ENCODE measurements around the gene MYBL2.
A peak's percentile ranks its signal among the peaks of the same experiment; 100 is the strongest.

The MYBL2 gene

GRCh38 chr20:43748274-43748673, 81.4 kb downstream of the MYBL2 start:
- no peak for TF ChIP-seq CTCF (IDR thresholded peaks at IDR 0.05; ENCODE audit: low read depth, low read length)
- DNase-seq (ENCODE audit: low read depth in 2 of 2) = peak in 1 of 2 donors; percentile 62
- H3K4me3 ChIP-seq (replicated peaks in 1 of 2; ENCODE audit: low read depth in 2 of 2, low read length in 2 of 2) = no peak overlapping the region

GRCh38 chr20:43749734-43750294, 82.9 kb downstream of the MYBL2 start:
- peak; percentile 54 to 66 for DNase-seq (ENCODE audit: low read depth in 2 of 2)
- peak; percentile 86 for TF ChIP-seq CTCF (IDR thresholded peaks at IDR 0.05; ENCODE audit: low read depth, low read length)

GRCh38 chr20:43750774-43751166, 83.9 kb downstream of the MYBL2 start:
- no peak overlapping the region for H3K4me3 ChIP-seq (replicated peaks in 1 of 2; ENCODE audit: low read depth in 2 of 2, low read length in 2 of 2)
- no peak for TF ChIP-seq CTCF (IDR thresholded peaks at IDR 0.05; ENCODE audit: low read depth, low read length)
- no peak for DNase-seq (ENCODE audit: low read depth in 2 of 2)

More at GRCh38 chr20:43749734-43750294, 82.9 kb downstream of the MYBL2 start:
- H3K4me3 ChIP-seq (replicated peaks in 1 of 2; ENCODE audit: low read depth in 2 of 2, low read length in 2 of 2) = no peak overlapping the region

GRCh38 chr20:43751167-43752050, 84.5 kb downstream of the MYBL2 start:
- DNase-seq (ENCODE audit: low read depth in 2 of 2) = peak; percentile 71 to 94
- no peak overlapping the region for H3K4me3 ChIP-seq (replicated peaks in 1 of 2; ENCODE audit: low read depth in 2 of 2, low read length in 2 of 2)
- TF ChIP-seq CTCF (IDR thresholded peaks at IDR 0.05; ENCODE audit: low read depth, low read length) = no peak

GRCh38 chr20:43752051-43752360, 85.1 kb downstream of the MYBL2 start:
- no peak for DNase-seq (ENCODE audit: low read depth in 2 of 2)
- TF ChIP-seq CTCF (IDR thresholded peaks at IDR 0.05; ENCODE audit: low read depth, low read length) = no peak
- H3K4me3 ChIP-seq (replicated peaks in 1 of 2; ENCODE audit: low read depth in 2 of 2, low read length in 2 of 2) = no peak overlapping the region

GRCh38 chr20:43752561-43753301, 85.8 kb downstream of the MYBL2 start:
- no peak for TF ChIP-seq CTCF (IDR thresholded peaks at IDR 0.05; ENCODE audit: low read depth, low read length)
- no peak overlapping the region for H3K4me3 ChIP-seq (replicated peaks in 1 of 2; ENCODE audit: low read depth in 2 of 2, low read length in 2 of 2)
- peak; percentile 87 to 94 for DNase-seq (ENCODE audit: low read depth in 2 of 2)
